ENCODE measurements around the gene RAB11FIP5.
A peak's percentile ranks its signal among the peaks of the same experiment; 100 is the strongest.
"Not testable (repeated sequence)": the region's sequence is repeated elsewhere in the genome, so short reads cannot be mapped to it uniquely, and the experiment has no call there.

Gene RAB11FIP5

DNA sequence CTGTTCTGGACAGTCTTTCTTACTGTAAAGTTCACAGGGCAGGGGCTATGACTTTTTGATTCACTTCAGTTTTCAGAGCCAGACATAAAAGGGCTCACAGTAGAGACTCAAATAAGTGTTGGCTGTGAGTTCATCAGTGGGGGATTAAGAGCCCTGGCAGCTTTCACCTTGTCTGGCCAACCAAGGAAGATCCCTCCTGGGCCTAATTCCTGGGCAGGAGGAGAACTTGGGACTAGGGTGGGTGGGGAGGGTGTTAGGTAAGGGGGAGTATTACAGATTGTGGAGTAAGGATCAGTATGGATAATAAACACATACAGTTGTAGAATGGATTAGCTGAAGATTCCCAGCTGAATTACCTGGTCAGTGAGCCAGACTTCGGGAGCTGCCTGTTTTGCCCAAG is 40.3 kb downstream of the RAB11FIP5 start:
- H3K4me3 ChIP-seq (ENCODE audit: low read depth in 1 of 2, low read length in 2 of 2): peak overlapping the region; percentile 76 to 88

DNA sequence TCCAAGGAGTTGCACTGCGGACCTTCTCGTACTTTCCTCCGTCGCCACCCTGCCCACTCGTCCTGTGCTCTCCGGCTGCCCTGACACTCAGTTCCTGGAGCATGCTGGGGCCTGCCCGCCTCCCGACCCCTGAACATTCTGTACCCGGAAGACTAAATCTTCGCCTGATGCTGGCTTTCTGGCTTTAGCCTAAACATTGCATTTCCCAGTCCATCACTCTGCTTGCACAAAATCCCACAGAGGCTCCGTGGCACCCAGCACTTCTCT is 40.7 kb downstream of the RAB11FIP5 start:
- Histone ChIP-seq H3K4me1 (ENCODE audit: control insufficient read depth in 1 of 2, insufficient read depth in 2 of 2, low read length in 2 of 2) (peaks cover 11 to 24% of the 10 kb centered on the region in 2 donors), H3K9me3 (ENCODE audit: control insufficient read depth in 1 of 2, low read length in 2 of 2) (no peaks in the 10 kb centered on the region), H3K4me3 (ENCODE audit: low read depth in 1 of 2, low read length in 2 of 2) (peak overlapping the region; percentile 76 to 88), H3K27me3 (ENCODE audit: low read depth, low read length) (no peaks in the 10 kb centered on the region), H3K27ac (ENCODE audit: low read length) (peak overlapping the region; percentile 69), H3K36me3 (ENCODE audit: control insufficient read depth in 1 of 2, insufficient read depth in 2 of 2, low read length in 2 of 2) (peaks cover 0 to 10% of the 10 kb centered on the region in 2 donors)

More for the DNA sequence above, 40.3 kb downstream of the RAB11FIP5 start:
- H3K4me1 ChIP-seq (ENCODE audit: control insufficient read depth in 1 of 2, insufficient read depth in 2 of 2, low read length in 2 of 2): peaks cover 11 to 24% of the 10 kb centered on the region in 2 donors
- H3K27ac ChIP-seq (ENCODE audit: low read length): peak overlapping the region; percentile 69
- peaks cover 0 to 10% of the 10 kb centered on the region in 2 donors for H3K36me3 ChIP-seq (ENCODE audit: control insufficient read depth in 1 of 2, insufficient read depth in 2 of 2, low read length in 2 of 2)
- no peaks in the 10 kb centered on the region for H3K9me3 ChIP-seq (ENCODE audit: control insufficient read depth in 1 of 2, low read length in 2 of 2)
- H3K27me3 ChIP-seq (ENCODE audit: low read depth, low read length): no peaks in the 10 kb centered on the region

DNA sequence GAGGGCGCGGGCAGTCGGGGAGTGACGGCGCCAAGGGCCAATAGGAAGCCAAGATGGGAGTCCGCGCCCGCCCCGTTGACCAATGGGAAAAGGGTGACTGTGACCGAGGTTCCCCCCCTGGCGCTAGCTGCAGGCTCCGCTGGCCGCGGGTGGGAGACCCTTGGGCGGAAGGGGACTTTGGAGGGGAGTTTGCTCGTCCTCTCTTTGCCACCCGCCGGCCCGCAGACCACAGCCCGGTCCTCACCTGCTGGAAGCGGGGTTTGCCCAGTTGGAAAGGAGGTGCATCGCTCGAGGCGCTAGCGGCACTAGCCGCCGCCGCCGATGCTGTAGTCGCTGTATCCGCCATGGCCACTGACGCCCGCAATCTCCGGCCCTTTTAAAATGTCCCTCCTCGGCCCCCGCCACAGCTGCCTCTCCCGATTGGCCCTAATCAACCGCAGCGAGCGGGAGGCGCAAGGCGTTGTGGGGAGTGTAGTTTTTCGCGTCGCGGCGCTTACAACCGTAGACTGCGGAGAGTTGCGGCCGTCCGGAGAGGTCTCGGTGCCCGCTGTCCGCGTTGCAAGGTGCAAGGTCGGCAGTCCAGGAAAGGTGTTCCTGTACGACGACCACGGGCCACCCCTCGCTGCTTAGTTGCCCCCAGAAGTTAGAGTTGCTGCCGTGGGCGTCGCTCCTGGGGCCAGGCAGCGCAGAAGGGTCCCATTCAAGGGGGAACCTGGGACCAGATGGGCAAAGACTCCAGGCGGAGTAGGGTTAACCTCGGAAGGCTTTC is 41.2 kb downstream of the RAB11FIP5 start, which contains the start of gene SFXN5:
SFXN5 (minus strand) TSS at position 353 of the 769 bp plus-strand sequence; CDS start at position 346, 7 bp downstream.
- no peaks in the 10 kb centered on the region for H3K9me3 ChIP-seq (ENCODE audit: control insufficient read depth in 1 of 2, low read length in 2 of 2)
- H3K27me3 ChIP-seq (ENCODE audit: low read depth, low read length): no peaks in the 10 kb centered on the region
- H3K27ac ChIP-seq (ENCODE audit: low read length): peak within 1 kb of the TSS; percentile 69
- H3K36me3 ChIP-seq (ENCODE audit: control insufficient read depth in 1 of 2, insufficient read depth in 2 of 2, low read length in 2 of 2): peaks cover 0 to 10% of the 10 kb centered on the region in 2 donors
- peak within 1 kb of the TSS; percentile 76 to 88 for H3K4me3 ChIP-seq (ENCODE audit: low read depth in 1 of 2, low read length in 2 of 2)
- peaks cover 11 to 24% of the 10 kb centered on the region in 2 donors for H3K4me1 ChIP-seq (ENCODE audit: control insufficient read depth in 1 of 2, insufficient read depth in 2 of 2, low read length in 2 of 2)

DNA sequence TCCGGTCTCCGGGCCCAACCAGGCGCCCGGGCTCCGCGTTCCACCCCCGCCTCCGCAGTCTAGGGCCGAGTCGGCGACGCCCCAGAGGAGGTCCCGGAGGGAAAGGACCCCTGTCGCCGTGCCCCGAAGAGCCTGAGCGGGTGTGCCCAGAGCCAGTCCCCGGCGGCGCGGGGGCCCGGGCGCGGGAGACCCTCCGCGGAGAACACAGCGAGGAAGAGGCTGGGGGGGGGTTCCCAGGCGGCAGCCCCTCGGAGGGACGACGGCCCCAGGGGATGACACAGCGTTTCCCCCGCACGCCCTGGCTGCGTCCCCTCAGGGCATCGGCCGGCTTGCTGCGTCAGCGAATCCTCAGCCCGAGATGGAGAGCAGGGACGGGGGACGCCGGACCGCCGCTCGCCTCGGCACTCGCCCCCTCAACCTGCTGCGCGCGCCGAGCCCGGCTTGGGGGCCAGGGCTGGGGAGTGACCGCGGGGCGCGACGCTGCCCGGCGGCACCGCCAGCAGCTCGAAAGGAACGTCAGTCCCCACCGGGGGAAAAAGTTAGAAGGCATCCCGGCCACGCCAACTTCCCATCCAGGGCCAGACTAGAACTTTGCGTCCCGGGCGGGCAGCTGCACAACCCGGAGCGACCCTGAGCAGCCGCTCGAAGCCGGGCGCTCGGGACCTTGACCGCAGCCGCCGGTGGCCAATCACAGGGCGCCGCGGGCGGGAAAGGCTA is 41.9 kb downstream of the RAB11FIP5 start:
- Histone ChIP-seq H3K9me3 (ENCODE audit: control insufficient read depth in 1 of 2, low read length in 2 of 2) (no peaks in the 10 kb centered on the region), H3K27ac (ENCODE audit: low read length) (peak overlapping the region; percentile 69), H3K27me3 (ENCODE audit: low read depth, low read length) (no peaks in the 10 kb centered on the region), H3K4me3 (ENCODE audit: low read depth in 1 of 2, low read length in 2 of 2) (peak overlapping the region; percentile 76 to 88), H3K4me1 (ENCODE audit: control insufficient read depth in 1 of 2, insufficient read depth in 2 of 2, low read length in 2 of 2) (peaks cover 11 to 24% of the 10 kb centered on the region in 2 donors), H3K36me3 (ENCODE audit: control insufficient read depth in 1 of 2, insufficient read depth in 2 of 2, low read length in 2 of 2) (peaks cover 0 to 10% of the 10 kb centered on the region in 2 donors)

DNA sequence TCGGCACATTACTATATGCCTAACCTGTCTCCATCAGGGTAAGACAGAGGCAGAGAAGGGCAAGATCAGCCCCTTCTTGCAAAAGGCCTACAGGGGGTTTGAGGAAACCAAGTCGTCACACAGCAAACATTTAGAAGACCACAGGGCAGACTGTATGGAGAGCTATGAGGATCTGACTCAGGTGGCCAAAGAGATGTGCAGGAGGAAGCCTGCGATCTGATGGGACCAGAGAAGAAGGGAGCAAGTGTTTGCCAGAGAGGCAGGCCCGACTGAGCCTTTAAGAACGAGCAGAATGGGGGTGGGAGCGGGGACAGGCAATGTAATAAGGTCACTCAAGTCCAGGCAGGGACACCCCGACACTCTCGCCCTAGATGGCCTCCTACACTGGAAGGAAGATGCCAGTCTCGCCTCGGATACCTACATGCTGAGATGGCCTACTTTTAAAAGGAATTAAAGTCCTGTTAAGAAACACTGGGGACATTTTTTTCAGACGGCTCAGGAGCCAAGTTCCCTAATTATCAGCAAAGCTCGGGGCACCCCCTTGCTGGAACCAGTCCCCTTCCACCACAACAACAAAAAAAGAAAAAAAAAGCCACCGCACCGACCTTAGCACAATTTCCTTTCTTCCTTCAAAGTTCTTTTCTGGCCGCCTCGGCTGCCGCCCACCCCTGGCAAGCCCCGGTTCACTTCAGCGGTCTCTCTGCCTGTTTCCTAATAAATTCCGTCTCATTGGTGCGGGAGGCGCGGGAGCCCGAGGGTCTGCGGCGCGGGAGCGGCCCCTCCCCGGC is 42.7 kb downstream of the RAB11FIP5 start:
- no peaks in the 10 kb centered on the region for H3K27me3 ChIP-seq (ENCODE audit: low read depth, low read length)
- H3K27ac ChIP-seq (ENCODE audit: low read length): no peak overlapping the region
- H3K9me3 ChIP-seq (ENCODE audit: control insufficient read depth in 1 of 2, low read length in 2 of 2): no peaks in the 10 kb centered on the region
- peak overlapping the region; percentile 76 to 88 for H3K4me3 ChIP-seq (ENCODE audit: low read depth in 1 of 2, low read length in 2 of 2)
- peaks cover 11 to 24% of the 10 kb centered on the region in 2 donors for H3K4me1 ChIP-seq (ENCODE audit: control insufficient read depth in 1 of 2, insufficient read depth in 2 of 2, low read length in 2 of 2)
- H3K36me3 ChIP-seq (ENCODE audit: control insufficient read depth in 1 of 2, insufficient read depth in 2 of 2, low read length in 2 of 2): peaks cover 0 to 6% of the 10 kb centered on the region in 2 donors

DNA sequence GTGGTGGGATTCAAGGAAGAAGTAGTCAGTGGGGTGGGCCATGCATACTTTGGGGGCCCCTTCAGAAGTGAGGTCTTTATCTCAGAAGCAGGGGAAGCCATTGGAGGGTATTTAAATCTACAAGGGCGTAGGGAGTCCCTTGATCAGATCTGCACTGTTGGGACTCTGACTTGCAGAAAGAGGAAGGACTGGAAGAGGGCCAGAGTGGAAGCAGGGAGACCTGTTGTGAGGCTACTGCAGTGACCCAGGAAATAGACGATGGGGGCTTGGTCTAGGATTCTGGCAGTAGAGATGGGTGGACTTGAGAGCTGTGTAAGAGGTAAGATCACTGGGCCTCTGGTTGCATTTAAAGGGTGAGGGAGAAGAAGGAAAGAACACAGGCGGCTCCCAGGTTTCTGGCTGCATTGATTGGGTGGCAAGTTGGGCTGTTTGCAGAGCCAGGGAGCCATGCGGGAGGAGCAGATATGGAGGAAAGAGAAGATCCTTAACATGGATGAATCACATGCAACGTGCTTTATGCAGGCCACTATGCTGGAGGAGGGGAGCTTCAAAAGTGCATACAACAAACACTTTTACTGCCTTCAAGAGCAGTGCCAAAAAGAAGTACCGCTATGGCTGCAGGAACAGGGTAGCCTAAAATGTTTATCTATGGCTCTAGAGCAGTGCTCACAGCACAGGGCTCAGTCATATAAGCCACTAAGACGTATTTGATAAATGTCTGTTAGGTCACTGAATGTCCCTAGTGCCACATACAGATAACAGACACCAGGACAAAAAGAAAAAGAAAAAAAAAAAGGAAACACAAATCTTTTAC is 43.5 kb downstream of the RAB11FIP5 start:
- no peaks in the 10 kb centered on the region for H3K27me3 ChIP-seq (ENCODE audit: low read depth, low read length)
- H3K9me3 ChIP-seq (ENCODE audit: control insufficient read depth in 1 of 2, low read length in 2 of 2): no peaks in the 10 kb centered on the region
- no peaks in the 10 kb centered on the region for H3K36me3 ChIP-seq (ENCODE audit: control insufficient read depth in 1 of 2, insufficient read depth in 2 of 2, low read length in 2 of 2)
- H3K4me3 ChIP-seq (ENCODE audit: low read depth in 1 of 2, low read length in 2 of 2): peak overlapping the region; percentile 76 to 88
- peaks cover 11 to 24% of the 10 kb centered on the region in 2 donors for H3K4me1 ChIP-seq (ENCODE audit: control insufficient read depth in 1 of 2, insufficient read depth in 2 of 2, low read length in 2 of 2)
- H3K27ac ChIP-seq (ENCODE audit: low read length): no peak overlapping the region

DNA sequence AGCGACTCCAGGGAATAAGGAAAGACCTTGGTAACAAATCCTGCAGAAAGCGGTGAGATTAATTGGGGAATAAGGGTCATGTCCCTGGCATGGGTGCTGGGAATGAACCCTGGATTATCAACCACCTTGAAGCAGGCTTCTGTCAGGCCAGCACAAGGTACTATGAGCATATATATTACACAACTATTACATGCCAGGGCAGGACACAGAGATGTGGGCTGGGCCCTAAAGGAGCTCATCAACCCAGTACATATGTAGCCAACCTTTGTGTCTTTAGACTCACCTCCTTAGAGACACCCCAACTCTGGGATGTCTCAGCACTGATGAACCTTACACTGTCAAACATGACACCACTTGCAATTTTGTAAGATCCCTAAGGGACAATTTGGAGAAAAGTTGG is 44.6 kb downstream of the RAB11FIP5 start:
- Histone ChIP-seq H3K4me1 (ENCODE audit: control insufficient read depth in 1 of 2, insufficient read depth in 2 of 2, low read length in 2 of 2) (peaks cover 15 to 24% of the 10 kb centered on the region in 2 donors), H3K36me3 (ENCODE audit: control insufficient read depth in 1 of 2, insufficient read depth in 2 of 2, low read length in 2 of 2) (no peaks in the 10 kb centered on the region), H3K27me3 (ENCODE audit: low read depth, low read length) (no peaks in the 10 kb centered on the region), H3K27ac (ENCODE audit: low read length) (no peak overlapping the region), H3K4me3 (ENCODE audit: low read depth in 1 of 2, low read length in 2 of 2) (no peak overlapping the region), H3K9me3 (ENCODE audit: control insufficient read depth in 1 of 2, low read length in 2 of 2) (no peaks in the 10 kb centered on the region)

DNA sequence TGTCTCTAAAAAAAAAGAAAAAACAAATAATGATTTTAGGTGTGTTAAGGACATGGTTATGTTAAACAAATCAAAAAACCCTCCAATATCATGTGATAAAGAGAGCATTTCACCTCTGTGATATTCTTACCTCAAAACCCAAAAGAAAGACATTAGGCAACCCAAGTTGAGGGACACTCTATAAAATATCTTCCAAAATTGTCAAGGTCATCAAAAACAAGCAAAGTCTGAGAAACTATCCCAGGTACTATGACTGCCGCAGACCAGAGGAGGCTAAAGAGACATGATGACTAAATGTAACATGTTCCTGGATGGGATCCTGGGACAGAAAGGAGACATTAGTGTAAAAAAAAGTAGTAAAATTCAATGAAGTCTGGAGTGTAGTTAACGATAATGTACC is 45.7 kb downstream of the RAB11FIP5 start:
- Histone ChIP-seq H3K27me3 (ENCODE audit: low read depth, low read length) (no peaks in the 10 kb centered on the region), H3K4me1 (ENCODE audit: control insufficient read depth in 1 of 2, insufficient read depth in 2 of 2, low read length in 2 of 2) (peaks cover 11 to 20% of the 10 kb centered on the region in 2 donors)

DNA sequence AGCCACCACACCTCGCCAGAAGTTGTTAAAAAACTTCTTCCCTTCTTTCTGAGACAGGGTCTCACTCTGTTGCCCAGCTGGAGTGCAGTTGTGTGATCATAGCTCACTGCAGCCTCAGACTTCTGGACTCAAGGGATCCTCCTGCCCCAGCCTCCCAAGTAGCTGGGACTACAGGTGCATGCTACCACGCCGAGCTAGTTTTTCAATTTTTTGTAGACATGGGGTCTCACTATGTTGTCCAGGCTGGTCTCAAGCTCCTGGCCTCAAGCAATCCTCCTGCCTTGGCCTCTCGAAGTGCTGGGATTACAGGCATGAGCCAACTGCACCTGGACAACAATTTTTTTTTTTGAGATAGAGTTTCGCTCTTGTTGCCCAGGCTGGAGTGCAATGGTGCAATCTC is 47.7 kb downstream of the RAB11FIP5 start:
- peaks cover 9 to 15% of the 10 kb centered on the region in 2 donors for H3K4me1 ChIP-seq (ENCODE audit: control insufficient read depth in 1 of 2, insufficient read depth in 2 of 2, low read length in 2 of 2)
- not testable (repeated sequence) for H3K27ac ChIP-seq (ENCODE audit: low read length); H3K36me3 ChIP-seq (ENCODE audit: control insufficient read depth in 1 of 2, insufficient read depth in 2 of 2, low read length in 2 of 2); H3K27me3 ChIP-seq (ENCODE audit: low read depth, low read length); H3K9me3 ChIP-seq (ENCODE audit: control insufficient read depth in 1 of 2, low read length in 2 of 2); H3K4me3 ChIP-seq (ENCODE audit: low read depth in 1 of 2, low read length in 2 of 2)

More for the DNA sequence above, 45.7 kb downstream of the RAB11FIP5 start:
- Histone ChIP-seq H3K9me3 (ENCODE audit: control insufficient read depth in 1 of 2, low read length in 2 of 2) (no peaks in the 10 kb centered on the region), H3K27ac (ENCODE audit: low read length) (no peak overlapping the region), H3K36me3 (ENCODE audit: control insufficient read depth in 1 of 2, insufficient read depth in 2 of 2, low read length in 2 of 2) (no peaks in the 10 kb centered on the region), H3K4me3 (ENCODE audit: low read depth in 1 of 2, low read length in 2 of 2) (no peak overlapping the region)

DNA sequence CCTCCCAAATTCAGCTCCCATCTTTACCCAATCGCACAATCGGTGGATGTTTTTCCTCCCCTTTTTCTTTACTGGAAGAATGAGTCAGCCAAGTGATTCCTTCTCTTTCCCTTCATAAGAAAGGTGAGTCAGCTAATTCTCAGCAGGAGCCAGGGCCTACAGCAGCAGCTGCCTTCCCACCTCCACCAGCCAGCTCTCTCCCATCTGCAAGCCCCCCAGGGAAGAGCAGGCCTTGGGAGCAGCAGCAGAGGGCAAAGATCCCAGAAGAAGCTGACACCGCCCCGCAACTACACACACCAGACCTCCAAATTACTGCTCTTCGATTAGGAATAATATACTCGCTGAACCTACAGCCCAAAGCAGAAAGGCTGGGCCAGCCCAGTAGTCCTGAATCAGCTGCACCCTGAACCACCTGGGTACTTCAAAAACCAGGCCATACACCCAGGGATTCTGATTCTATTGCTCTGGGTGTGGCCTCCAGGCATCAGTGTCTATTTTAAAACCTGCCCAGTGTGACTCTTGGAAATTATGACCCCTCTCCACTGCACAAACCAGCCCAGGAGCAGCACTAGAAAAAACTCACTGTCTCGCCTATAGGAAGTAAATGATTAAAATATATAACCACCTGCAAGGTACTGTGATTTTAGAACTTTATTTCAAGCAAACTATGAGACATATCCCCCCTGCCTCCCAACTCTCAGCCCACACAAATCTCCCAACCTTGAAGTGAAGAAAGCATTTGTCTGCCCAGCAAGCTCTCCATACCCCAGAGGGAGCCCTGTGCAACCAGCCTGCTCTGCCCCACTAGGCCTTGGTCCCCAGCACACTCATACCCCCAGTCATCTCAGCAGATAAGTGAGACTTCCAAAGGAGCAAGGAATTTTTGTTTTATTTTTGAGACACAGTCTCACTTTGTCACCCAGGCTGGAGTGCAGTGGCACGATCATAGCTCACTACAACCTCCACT is 48.6 kb downstream of the RAB11FIP5 start:
- no peaks in the 10 kb centered on the region for H3K27me3 ChIP-seq (ENCODE audit: low read depth, low read length)
- peaks cover 5 to 7% of the 10 kb centered on the region in 2 donors for H3K4me1 ChIP-seq (ENCODE audit: control insufficient read depth in 1 of 2, insufficient read depth in 2 of 2, low read length in 2 of 2)
- H3K27ac ChIP-seq (ENCODE audit: low read length): peak overlapping the region; percentile 42
- H3K36me3 ChIP-seq (ENCODE audit: control insufficient read depth in 1 of 2, insufficient read depth in 2 of 2, low read length in 2 of 2): no peaks in the 10 kb centered on the region
- no peaks in the 10 kb centered on the region for H3K9me3 ChIP-seq (ENCODE audit: control insufficient read depth in 1 of 2, low read length in 2 of 2)
- H3K4me3 ChIP-seq (ENCODE audit: low read depth in 1 of 2, low read length in 2 of 2): no peak overlapping the region

Data from muscle layer of duodenum (tissue), 2 donors.